OCI-LY1 (cell line): ENCODE measurements around the gene ACVR2A.

Experiments used
- EZH2 ChIP-seq: fragments of 200-600 bp; sonication (generic), shearing (Covaris generic); IDR thresholded peaks from 2 replicates; pipeline ENCODE4 v1.8.0; 2017; ENCODE audit warnings: borderline replicate concordance, mixed run types, mild to moderate bottlenecking, antibody characterized with exemption, low read length, moderate library complexity, mixed read lengths
- TF ChIP-seq, protein P1 (sequence below): fragments of 200-600 bp; sonication (generic), shearing (Covaris generic); IDR thresholded peaks from 2 replicates; pipeline ENCODE4 v1.5.1; 2017; ENCODE audit warnings: mild to moderate bottlenecking, antibody characterized with exemption, low read length, moderate library complexity, mixed read lengths

DNA sequence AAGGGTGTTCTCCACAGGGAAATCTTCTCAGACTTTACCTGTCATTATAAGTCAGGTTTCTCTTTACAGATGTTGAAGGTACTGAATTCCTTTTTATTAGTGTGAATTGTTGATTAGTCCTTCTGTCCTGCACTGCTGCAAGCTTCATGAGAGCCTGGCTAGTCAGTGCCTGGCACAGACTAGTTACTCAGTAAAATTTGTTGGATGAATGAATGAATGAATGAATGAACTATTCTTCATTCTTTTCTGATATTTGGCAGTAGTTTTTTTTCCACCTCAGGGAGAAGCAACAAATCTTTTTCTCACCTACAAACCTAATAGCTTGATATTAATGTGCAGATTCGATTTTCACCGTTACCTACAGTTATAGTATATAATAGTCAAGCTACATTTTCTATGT lies 64.3 kb downstream of the ACVR2A start:
- TF ChIP-seq, protein P1, sequence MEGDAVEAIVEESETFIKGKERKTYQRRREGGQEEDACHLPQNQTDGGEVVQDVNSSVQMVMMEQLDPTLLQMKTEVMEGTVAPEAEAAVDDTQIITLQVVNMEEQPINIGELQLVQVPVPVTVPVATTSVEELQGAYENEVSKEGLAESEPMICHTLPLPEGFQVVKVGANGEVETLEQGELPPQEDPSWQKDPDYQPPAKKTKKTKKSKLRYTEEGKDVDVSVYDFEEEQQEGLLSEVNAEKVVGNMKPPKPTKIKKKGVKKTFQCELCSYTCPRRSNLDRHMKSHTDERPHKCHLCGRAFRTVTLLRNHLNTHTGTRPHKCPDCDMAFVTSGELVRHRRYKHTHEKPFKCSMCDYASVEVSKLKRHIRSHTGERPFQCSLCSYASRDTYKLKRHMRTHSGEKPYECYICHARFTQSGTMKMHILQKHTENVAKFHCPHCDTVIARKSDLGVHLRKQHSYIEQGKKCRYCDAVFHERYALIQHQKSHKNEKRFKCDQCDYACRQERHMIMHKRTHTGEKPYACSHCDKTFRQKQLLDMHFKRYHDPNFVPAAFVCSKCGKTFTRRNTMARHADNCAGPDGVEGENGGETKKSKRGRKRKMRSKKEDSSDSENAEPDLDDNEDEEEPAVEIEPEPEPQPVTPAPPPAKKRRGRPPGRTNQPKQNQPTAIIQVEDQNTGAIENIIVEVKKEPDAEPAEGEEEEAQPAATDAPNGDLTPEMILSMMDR: no peak
- TF ChIP-seq EZH2: no peak
